Activated T-cell treated with anti-CD3 and anti-CD28 coated beads for 1 hour (primary cell): ENCODE measurements around the gene CAMK2D.

ENCODE experiments used
- DNase-seq: peaks from one replicate; pipeline ENCODE4 v3.0.0-alpha.2; 2020; ENCODE audit warnings: low read depth

CAMK2D gene

GRCh38 chr4:113604955-113605354 lies 156.6 kb downstream of the CAMK2D start:
- DNase-seq, result no peak

GRCh38 chr4:113603911-113604310 lies 157.6 kb downstream of the CAMK2D start:
- no peak for DNase-seq

- DNase-seq, result no peak
These were observed 158.8 kb downstream of the CAMK2D start for GRCh38 chr4:113602646-113603228.

- no peak for DNase-seq
These were observed 159.9 kb downstream of the CAMK2D start for GRCh38 chr4:113601636-113602035.

- no peak for DNase-seq
These were observed 165.1 kb downstream of the CAMK2D start for GRCh38 chr4:113596396-113596795.

- DNase-seq, result no peak
These were observed 167.3 kb downstream of the CAMK2D start for GRCh38 chr4:113594231-113594556.

- no peak for DNase-seq
These were observed 167.9 kb downstream of the CAMK2D start for GRCh38 chr4:113593400-113594230.

- no peak for DNase-seq
These were observed 169.6 kb downstream of the CAMK2D start for GRCh38 chr4:113591982-113592381.

- DNase-seq, result no peak
These were observed 172.5 kb downstream of the CAMK2D start for GRCh38 chr4:113588895-113589668.

- DNase-seq, result no peak
These were observed 173.8 kb downstream of the CAMK2D start for GRCh38 chr4:113587640-113588275.

GRCh38 chr4:113587156-113587555 lies 174.4 kb downstream of the CAMK2D start:
- DNase-seq, result no peak

- no peak for DNase-seq
These were observed 175.5 kb downstream of the CAMK2D start for GRCh38 chr4:113586072-113586471.

- no peak for DNase-seq
These were observed 177.0 kb downstream of the CAMK2D start for GRCh38 chr4:113584407-113585150.

- no peak for DNase-seq
These were observed 178.8 kb downstream of the CAMK2D start for GRCh38 chr4:113582737-113583136.

GRCh38 chr4:113579360-113579759 lies 182.2 kb downstream of the CAMK2D start:
- no peak for DNase-seq

GRCh38 chr4:113576947-113577678 lies 184.4 kb downstream of the CAMK2D start:
- no peak for DNase-seq

- no peak for DNase-seq
These were observed 186.1 kb downstream of the CAMK2D start for GRCh38 chr4:113575401-113575800.

- no peak for DNase-seq
These were observed 186.9 kb downstream of the CAMK2D start for GRCh38 chr4:113574636-113575103.

- DNase-seq, result no peak
These were observed 188.9 kb downstream of the CAMK2D start for GRCh38 chr4:113572620-113573019.

- no peak for DNase-seq
These were observed 195.3 kb downstream of the CAMK2D start for GRCh38 chr4:113566015-113566795.
